ENCODE data around the gene FXYD6. TPM values are rescaled to one million over a fixed set of nuclear protein-coding genes. Genes with fewer than 3 reads are reported as not detected.

Gene FXYD6
- total RNA-seq, 1 experiment from 2014 or later, result 0.54 TPM

DNA sequence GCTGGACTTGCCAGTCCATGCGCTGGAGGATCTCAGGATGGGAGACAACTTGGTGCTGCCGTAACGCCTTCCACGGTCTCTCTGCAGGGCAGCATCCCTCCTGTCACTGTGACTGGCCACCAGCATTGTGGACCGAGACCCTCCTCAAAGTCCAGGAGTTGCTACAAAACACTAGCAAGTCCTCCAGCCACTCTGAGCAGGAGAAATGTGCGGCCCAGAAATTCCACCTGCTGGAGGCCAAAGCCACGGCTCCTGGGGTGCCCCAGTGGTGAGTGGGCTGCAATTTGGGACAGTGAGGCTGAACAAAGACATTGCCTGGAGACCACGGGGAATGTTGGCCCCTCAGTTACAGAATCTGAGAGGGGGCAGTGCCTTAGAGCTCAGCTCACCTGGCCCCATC is 72.6 kb downstream of the FXYD6 start:
- intact Hi-C loops (cut with micrococcal nuclease; ENCODE audit: unreplicated experiment) (no loop called here), in situ Hi-C loops (cut with HindIII; ENCODE audit: low pct_unique_long_range_greater_than_20kb, low sequenced_read_pairs) (loop anchor here (25.0 kb wide), 1 partner anchor 367 kb away; no protein-coding TSS in a partner anchor)
- TF ChIP-seq SIN3A (IDR thresholded peaks at IDR 0.05; ENCODE audit: borderline replicate concordance, insufficient read depth, low read depth, low read length) (no peak), POLR2AphosphoS5 (IDR thresholded peaks at IDR 0.05; ENCODE audit: low read depth, low read length) (no peak), TCF7L2 (IDR thresholded peaks at IDR 0.05; ENCODE audit: low read depth, low read length) (no peak)
- TF ChIP-seq, protein P1, sequence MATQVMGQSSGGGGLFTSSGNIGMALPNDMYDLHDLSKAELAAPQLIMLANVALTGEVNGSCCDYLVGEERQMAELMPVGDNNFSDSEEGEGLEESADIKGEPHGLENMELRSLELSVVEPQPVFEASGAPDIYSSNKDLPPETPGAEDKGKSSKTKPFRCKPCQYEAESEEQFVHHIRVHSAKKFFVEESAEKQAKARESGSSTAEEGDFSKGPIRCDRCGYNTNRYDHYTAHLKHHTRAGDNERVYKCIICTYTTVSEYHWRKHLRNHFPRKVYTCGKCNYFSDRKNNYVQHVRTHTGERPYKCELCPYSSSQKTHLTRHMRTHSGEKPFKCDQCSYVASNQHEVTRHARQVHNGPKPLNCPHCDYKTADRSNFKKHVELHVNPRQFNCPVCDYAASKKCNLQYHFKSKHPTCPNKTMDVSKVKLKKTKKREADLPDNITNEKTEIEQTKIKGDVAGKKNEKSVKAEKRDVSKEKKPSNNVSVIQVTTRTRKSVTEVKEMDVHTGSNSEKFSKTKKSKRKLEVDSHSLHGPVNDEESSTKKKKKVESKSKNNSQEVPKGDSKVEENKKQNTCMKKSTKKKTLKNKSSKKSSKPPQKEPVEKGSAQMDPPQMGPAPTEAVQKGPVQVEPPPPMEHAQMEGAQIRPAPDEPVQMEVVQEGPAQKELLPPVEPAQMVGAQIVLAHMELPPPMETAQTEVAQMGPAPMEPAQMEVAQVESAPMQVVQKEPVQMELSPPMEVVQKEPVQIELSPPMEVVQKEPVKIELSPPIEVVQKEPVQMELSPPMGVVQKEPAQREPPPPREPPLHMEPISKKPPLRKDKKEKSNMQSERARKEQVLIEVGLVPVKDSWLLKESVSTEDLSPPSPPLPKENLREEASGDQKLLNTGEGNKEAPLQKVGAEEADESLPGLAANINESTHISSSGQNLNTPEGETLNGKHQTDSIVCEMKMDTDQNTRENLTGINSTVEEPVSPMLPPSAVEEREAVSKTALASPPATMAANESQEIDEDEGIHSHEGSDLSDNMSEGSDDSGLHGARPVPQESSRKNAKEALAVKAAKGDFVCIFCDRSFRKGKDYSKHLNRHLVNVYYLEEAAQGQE (IDR thresholded peaks at IDR 0.05; ENCODE audit: insufficient read depth in 1 of 2, low read depth in 2 of 2, low read length in 1 of 2), result no peak
- TF ChIP-seq, protein P2, sequence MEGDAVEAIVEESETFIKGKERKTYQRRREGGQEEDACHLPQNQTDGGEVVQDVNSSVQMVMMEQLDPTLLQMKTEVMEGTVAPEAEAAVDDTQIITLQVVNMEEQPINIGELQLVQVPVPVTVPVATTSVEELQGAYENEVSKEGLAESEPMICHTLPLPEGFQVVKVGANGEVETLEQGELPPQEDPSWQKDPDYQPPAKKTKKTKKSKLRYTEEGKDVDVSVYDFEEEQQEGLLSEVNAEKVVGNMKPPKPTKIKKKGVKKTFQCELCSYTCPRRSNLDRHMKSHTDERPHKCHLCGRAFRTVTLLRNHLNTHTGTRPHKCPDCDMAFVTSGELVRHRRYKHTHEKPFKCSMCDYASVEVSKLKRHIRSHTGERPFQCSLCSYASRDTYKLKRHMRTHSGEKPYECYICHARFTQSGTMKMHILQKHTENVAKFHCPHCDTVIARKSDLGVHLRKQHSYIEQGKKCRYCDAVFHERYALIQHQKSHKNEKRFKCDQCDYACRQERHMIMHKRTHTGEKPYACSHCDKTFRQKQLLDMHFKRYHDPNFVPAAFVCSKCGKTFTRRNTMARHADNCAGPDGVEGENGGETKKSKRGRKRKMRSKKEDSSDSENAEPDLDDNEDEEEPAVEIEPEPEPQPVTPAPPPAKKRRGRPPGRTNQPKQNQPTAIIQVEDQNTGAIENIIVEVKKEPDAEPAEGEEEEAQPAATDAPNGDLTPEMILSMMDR (IDR thresholded peaks at IDR 0.05), result no peak
- ATAC-seq (no peak), DNase-seq (ENCODE audit: low read depth, low spot score) (no peak)
- Histone ChIP-seq H3K27me3 (ENCODE audit: control insufficient read depth, insufficient read depth, low read length) (peaks cover 19% of the 10 kb centered on the region), H3K27ac (ENCODE audit: low read length) (no peak overlapping the region), H3K4me1 (ENCODE audit: control insufficient read depth, insufficient read depth, low read length) (no peaks in the 10 kb centered on the region), H3K9me3 (ENCODE audit: control insufficient read depth, insufficient read depth, low read depth, low read length) (no peaks in the 10 kb centered on the region), H3K4me3 (ENCODE audit: low read depth in 2 of 2, low read length in 2 of 2) (no peak overlapping the region), H3K36me3 (ENCODE audit: control insufficient read depth, insufficient read depth, low read length) (no peaks in the 10 kb centered on the region)
- BruUV-seq (replicated peaks), result no TSS peak
- ChIA-PET POLR2A (no interaction called here), CTCF (no interaction called here)

DNA sequence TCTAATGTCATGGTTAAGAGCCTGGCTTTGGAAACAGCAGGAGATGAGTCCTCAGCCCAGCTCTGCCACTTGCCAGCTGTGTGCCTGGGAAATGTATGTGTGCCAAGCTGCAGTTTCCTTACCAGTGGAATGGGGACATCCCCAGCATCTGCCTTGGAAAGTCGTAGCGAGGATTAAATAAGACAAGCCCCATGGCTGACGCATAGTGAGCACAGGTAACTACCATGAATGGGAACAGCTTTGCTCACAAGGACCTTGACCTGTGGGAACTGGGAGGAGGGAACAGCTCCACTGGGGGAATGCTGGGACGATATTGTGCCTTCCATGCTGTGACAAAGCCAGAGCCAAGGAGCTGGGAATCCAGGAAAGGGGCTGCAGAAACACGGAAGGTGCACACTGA is 76.8 kb downstream of the FXYD6 start:
- TF ChIP-seq, protein P1 (IDR thresholded peaks at IDR 0.05; ENCODE audit: insufficient read depth in 1 of 2, low read depth in 2 of 2, low read length in 1 of 2), result no peak
- no peak for TF ChIP-seq TCF7L2 (IDR thresholded peaks at IDR 0.05; ENCODE audit: low read depth, low read length)
- no peak for TF ChIP-seq SIN3A (IDR thresholded peaks at IDR 0.05; ENCODE audit: borderline replicate concordance, insufficient read depth, low read depth, low read length)
- TF ChIP-seq, protein P2 (IDR thresholded peaks at IDR 0.05), result no peak
- no peak for TF ChIP-seq POLR2AphosphoS5 (IDR thresholded peaks at IDR 0.05; ENCODE audit: low read depth, low read length)
- H3K36me3 ChIP-seq (ENCODE audit: control insufficient read depth, insufficient read depth, low read length), result no peaks in the 10 kb centered on the region; the same call in 1 of the 2 replicates
- in situ Hi-C loops (cut with HindIII; ENCODE audit: low pct_unique_long_range_greater_than_20kb, low sequenced_read_pairs), result loop anchor here (25.0 kb wide), 1 partner anchor 362 kb away; no protein-coding TSS in a partner anchor
- peaks cover 10% of the 10 kb centered on the region for H3K4me1 ChIP-seq (ENCODE audit: control insufficient read depth, insufficient read depth, low read length)
- H3K27ac ChIP-seq (ENCODE audit: low read length), result no peak overlapping the region
- ATAC-seq (no peak), DNase-seq (ENCODE audit: low read depth, low spot score) (no peak)
- CTCF ChIA-PET, result interaction anchor here (0.6 to 1.2 kb wide), 2 partner anchors 18 to 373 kb away, joined by 3 to 4 read pairs; no protein-coding TSS in a partner anchor
- POLR2A ChIA-PET, result no interaction called here
- intact Hi-C loops (cut with micrococcal nuclease; ENCODE audit: unreplicated experiment), result no loop called here
- no peak overlapping the region for H3K4me3 ChIP-seq (ENCODE audit: low read depth in 2 of 2, low read length in 2 of 2)
- H3K27me3 ChIP-seq (ENCODE audit: control insufficient read depth, insufficient read depth, low read length), result peaks cover 36% of the 10 kb centered on the region
- no peaks in the 10 kb centered on the region for H3K9me3 ChIP-seq (ENCODE audit: control insufficient read depth, insufficient read depth, low read depth, low read length)
- no TSS peak for BruUV-seq (replicated peaks)

Data from Panc1 (cell line).